SK-N-SH (cell line): ENCODE results near the gene CPPED1.

Experiments
- SMC3 ChIP-seq: IDR thresholded peaks from 2 replicates; pipeline ENCODE4 v1.6.1; 2012; ENCODE audit warnings: low read depth, low read length, improper control_type of control experiment
- TF ChIP-seq, protein P1 (sequence below): fragments of 200-600 bp; sonication (generic); IDR thresholded peaks from 2 replicates; pipeline ENCODE4 v1.6.1; 2017; ENCODE audit warnings: antibody characterized with exemption, mild to moderate bottlenecking, moderate library complexity

DNA sequence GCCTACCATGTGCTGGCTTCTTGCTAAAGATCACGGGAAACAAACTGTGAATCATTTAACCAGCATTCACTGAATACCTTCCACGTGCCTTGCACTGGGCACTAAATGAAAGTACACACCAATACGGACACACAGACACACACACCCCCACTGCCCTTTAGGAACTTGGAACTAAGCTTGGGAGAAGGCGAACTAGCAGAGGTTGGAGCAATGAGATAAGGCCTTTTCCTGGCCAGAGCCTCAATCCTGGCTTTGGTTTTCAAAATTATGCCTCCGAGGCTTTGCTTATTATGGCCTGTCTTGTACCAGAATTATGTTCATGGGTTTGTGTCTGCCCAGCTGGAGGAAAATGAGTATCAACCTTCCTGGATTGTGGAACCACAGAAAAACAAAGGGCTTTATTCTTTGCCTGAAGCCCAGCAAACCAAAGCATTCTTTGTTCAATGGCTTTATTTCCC is 32.3 kb downstream of the CPPED1 start:
- peak; percentile 5; the same call in 1 of the 2 replicates for TF ChIP-seq SMC3
- TF ChIP-seq, protein P1, sequence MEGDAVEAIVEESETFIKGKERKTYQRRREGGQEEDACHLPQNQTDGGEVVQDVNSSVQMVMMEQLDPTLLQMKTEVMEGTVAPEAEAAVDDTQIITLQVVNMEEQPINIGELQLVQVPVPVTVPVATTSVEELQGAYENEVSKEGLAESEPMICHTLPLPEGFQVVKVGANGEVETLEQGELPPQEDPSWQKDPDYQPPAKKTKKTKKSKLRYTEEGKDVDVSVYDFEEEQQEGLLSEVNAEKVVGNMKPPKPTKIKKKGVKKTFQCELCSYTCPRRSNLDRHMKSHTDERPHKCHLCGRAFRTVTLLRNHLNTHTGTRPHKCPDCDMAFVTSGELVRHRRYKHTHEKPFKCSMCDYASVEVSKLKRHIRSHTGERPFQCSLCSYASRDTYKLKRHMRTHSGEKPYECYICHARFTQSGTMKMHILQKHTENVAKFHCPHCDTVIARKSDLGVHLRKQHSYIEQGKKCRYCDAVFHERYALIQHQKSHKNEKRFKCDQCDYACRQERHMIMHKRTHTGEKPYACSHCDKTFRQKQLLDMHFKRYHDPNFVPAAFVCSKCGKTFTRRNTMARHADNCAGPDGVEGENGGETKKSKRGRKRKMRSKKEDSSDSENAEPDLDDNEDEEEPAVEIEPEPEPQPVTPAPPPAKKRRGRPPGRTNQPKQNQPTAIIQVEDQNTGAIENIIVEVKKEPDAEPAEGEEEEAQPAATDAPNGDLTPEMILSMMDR: no peak
